Right cardiac atrium (tissue), 5 donors: ENCODE measurements around the gene NFE2L2. TPM values are rescaled to one million over a fixed set of nuclear protein-coding genes. Genes with fewer than 3 reads are reported as not detected.

Experiments
- ATAC-seq, 2 donors: fragments of 200-7000 bp; cut with Tn5 transposase; one replicate each; pipeline versions ENCODE4 v1.8.0 to v1.9.1; 2020; ENCODE audit warnings: moderate library complexity in 2 of 2, mild to moderate bottlenecking in 1 of 2
- DNase-seq, 3 donors: peaks; one replicate each; pipeline ENCODE4 v3.0.0-alpha.2; 2020
- H3K27ac ChIP-seq: one replicate; pipeline ENCODE4 v1.5.1; 2013; ENCODE audit warnings: mild to moderate bottlenecking, low read length, control low read depth, moderate library complexity
- H3K27me3 ChIP-seq: one replicate; pipeline ENCODE4 v1.6.1; 2013; ENCODE audit not compliant: control insufficient read depth, insufficient read depth
- H3K4me1 ChIP-seq: one replicate; pipeline ENCODE4 v1.6.1; 2013; ENCODE audit warnings: low read length; ENCODE audit not compliant: control insufficient read depth, insufficient read depth
- H3K4me3 ChIP-seq: one replicate; pipeline ENCODE4 v1.5.1; 2013; ENCODE audit warnings: low read length, control low read depth
- H3K9me3 ChIP-seq: one replicate; pipeline ENCODE4 v1.6.1; 2013; ENCODE audit warnings: low read length; ENCODE audit not compliant: control insufficient read depth
- WGBS: extraction: QIAGEN DNeasy Blood & Tissue Kit; methylation state at CpG from one replicate; pipeline ENCODE4 v1.1.7; 2013; 5-methylcytosine and 5-hydroxymethylcytosine counted together
- intact Hi-C, 4 donors: fragments of 100-400 bp; cut with DNase I; formaldehyde crosslinking; loops; one replicate each; pipeline versions ENCODE4 v1.11.0 to v1.14.0; 2022 to 2023
- polyA plus RNA-seq: library from polyadenylated mRNA; stranded (reverse); fragments of 200-250 nt; gene quantifications from one replicate; pipeline ENCODE4 v1.2.3, GENCODE V29; 2013
- total RNA-seq, 4 donors: library from RNA; stranded (reverse); fragmentation: NEBNext Ultra II Directional; extraction: Animal tissue kit (Norgen Biotek cat#: 25700); gene quantifications; one replicate each; pipeline ENCODE4 v1.2.1, GENCODE V29; 2021
- donor health status: healthy with polysubstance abuse.
- donor health status: DM: no; HTN: yes; CAD: no.
- donor health status: DM: no; HTN: no; CAD: no.
- donor health status: DM: no; HTN: yes; CAD: no; lungs with severe emphysema.
- donor health status: DM: yes; HTN: yes; CAD: no.

NFE2L2 gene
- total and polyA plus RNA-seq, 5 donors, result 55.8 to 95.7 (median 75.9) TPM

DNA sequence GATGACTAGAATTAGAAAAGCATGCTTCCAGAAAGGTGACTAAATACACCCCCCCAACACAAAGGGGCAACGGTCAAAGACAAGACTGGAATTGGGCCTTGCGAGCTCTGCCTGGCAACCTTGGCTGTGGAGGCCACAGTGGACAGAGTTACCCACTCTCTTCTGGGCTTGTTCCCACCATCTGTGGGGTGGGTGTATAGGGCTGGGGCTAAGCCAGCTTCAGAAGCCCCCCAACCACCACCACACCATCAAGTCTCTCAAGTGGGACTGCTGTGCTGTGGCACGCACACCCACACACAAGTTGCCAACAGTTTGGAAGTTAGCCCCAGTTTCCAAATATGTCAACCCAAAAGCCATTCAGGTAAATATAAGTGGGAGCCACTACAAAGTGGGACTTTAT lies 7.8 kb downstream of the NFE2L2 start:
- WGBS, result 33% methylated on average over 3 of the region's 3 CpGs
- Histone ChIP-seq H3K27ac (peak overlapping the region; percentile 12), H3K27me3 (no peaks in the 10 kb centered on the region), H3K4me3 (no peak overlapping the region), H3K4me1 (peaks cover 32% of the 10 kb centered on the region), H3K9me3 (no peaks in the 10 kb centered on the region)
- DNase-seq (peak in 1 of 3 donors; percentile 37), ATAC-seq (no peak)
- intact Hi-C loops, result loop anchor here in 1 of 4 donors (10.0 kb wide), 1 partner anchor 82 kb away; no protein-coding TSS in a partner anchor

DNA sequence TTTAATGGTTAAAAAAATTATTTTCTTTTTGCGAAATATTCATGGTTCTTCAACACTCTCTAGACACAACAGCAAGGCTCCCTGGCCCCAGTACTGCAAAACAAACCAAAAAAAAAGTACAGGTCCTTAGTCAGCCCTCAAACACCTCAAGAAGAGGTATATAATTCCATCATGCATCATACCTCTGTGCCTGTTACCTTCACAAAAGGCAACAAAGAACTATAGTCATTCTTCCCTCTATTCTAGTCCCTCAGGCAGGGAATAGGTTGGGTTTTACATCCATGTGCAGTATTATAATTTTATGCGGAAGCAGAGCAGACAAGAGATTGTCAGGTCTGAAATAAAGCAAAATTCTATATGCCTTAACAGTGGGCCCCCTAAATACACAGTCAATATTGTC lies 8.5 kb downstream of the NFE2L2 start:
- H3K4me3 ChIP-seq, result no peak overlapping the region
- DNase-seq (no peak), ATAC-seq (no peak)
- 72% methylated on average over 2 of the region's 2 CpGs for WGBS
- no peaks in the 10 kb centered on the region for H3K9me3 ChIP-seq
- no peaks in the 10 kb centered on the region for H3K27me3 ChIP-seq
- H3K27ac ChIP-seq, result no peak overlapping the region
- peaks cover 35% of the 10 kb centered on the region for H3K4me1 ChIP-seq
- intact Hi-C loops, result loop anchor here in 1 of 4 donors (10.0 kb wide), 1 partner anchor 81 kb away; no protein-coding TSS in a partner anchor

DNA sequence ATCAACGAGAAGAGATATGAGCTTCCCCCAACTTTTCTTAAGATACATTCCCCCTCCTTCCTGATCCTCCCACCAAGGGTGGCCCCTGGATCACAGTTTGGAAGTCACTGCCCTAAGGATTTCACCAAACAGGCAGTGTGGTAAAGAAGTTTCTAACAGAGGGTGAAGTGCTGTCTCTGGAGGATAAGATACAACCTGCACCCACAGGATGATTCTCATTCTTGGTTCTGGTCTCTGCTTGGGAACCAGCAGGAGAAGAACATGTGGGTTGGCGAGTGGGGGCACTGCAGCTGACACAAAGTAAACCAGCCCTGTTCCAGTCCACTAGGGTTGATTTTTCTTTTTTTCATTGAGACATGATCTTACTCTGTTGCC lies 9.3 kb downstream of the NFE2L2 start:
- WGBS, result 50% methylated on average over 2 of the region's 2 CpGs
- Histone ChIP-seq H3K9me3 (no peaks in the 10 kb centered on the region), H3K27ac (no peak overlapping the region), H3K4me1 (peaks cover 37% of the 10 kb centered on the region), H3K4me3 (no peak overlapping the region), H3K27me3 (no peaks in the 10 kb centered on the region)
- intact Hi-C loops, result loop anchor here in 1 of 4 donors (10.0 kb wide), 1 partner anchor 80 kb away; no protein-coding TSS in a partner anchor
- ATAC-seq, result no peak
- no peak for DNase-seq

DNA sequence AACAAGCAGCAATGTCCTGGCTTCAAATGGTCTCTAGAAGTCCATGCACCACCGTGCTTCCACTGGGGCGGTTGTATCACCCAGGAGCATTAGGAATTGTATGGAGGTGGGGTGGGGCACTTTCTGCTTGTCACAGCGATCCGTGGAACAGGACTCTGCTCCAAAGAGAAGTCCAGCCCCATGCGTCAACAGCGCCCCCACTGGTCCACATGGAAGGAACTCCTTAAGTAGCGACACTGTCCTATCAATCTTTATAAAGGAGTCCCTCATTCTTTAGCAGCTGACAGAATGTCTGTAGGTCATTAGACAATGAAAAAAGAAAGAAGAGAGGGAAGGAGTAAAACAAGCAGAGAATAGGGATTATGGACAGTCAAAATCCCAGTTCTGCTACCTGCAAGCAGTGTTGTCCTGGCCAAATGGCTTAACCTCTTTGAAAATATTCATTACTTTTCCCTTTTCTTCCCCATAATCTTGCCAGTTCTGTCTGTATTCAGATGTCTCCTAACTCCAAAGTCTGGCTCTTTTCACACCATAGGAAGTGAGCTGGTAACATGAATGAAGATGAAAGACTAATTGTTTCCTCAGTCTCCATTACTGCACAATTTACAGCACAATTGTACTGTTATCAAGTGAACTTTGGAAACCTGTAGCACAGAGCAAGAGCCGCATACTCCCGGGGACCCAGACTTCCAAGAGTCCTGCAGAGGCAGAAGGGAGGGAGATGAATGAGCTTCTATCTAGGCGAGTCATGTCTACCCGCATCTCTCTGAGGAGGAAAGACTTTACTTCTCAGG lies 9.9 kb downstream of the NFE2L2 start:
- Histone ChIP-seq H3K4me3 (no peak overlapping the region), H3K27ac (peak overlapping the region; percentile 32), H3K4me1 (peaks cover 37% of the 10 kb centered on the region), H3K27me3 (no peaks in the 10 kb centered on the region), H3K9me3 (no peaks in the 10 kb centered on the region)
- peak in 2 of 3 donors; percentile 53 to 62 for DNase-seq
- intact Hi-C loops, result loop anchor here in 2 of 4 donors (5.0 to 10.0 kb wide), 2 partner anchors 37 to 80 kb away; no protein-coding TSS in a partner anchor
- 51% methylated on average over 11 of the region's 11 CpGs for WGBS
- peak; percentile 23 to 38 for ATAC-seq

GRCh38 chr2:177253704-177254103 lies 10.8 kb downstream of the NFE2L2 start:
- intact Hi-C loops, result loop anchor here in 2 of 4 donors (5.0 to 10.0 kb wide), 2 partner anchors 36 to 79 kb away; no protein-coding TSS in a partner anchor
- Histone ChIP-seq H3K4me3 (no peak overlapping the region), H3K9me3 (no peaks in the 10 kb centered on the region), H3K4me1 (peaks cover 40% of the 10 kb centered on the region), H3K27me3 (no peaks in the 10 kb centered on the region), H3K27ac (no peak overlapping the region)
- WGBS, result 73% methylated on average over 3 of the region's 3 CpGs
- DNase-seq (no peak), ATAC-seq (no peak)

DNA sequence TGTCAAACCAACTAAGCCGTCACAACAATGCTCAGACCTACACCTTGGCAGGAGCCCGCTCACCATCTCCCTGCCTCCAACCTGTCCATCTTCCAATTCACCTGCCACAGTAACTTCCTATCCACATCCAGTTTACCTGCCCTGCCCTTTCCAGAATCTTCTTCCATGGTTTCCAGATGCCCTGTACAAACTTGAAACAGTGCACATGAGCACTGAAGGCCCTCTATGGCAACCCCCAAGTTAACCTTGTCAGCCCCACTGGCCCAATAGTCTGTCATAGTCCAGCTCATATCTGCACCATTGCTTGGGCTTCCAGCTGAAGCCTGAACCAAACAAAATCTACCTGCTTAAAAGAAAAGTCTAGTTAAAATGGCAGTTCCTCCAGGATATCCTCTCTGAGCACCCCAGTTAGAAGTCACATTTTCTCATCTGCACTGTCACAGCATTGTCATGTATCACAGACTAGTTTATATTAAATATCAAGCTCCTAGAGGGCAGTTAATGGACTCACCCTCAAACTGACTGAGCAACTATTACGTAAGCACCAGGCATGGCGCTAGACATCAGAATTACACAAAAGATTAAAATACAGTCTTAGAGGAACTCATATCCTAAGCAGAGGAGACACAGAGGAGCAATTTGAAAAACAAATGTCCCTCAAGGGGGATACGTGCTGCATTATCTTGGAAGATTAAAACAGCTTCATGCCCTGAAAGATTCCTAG lies 11.6 kb downstream of the NFE2L2 start:
- peaks cover 41% of the 10 kb centered on the region for H3K4me1 ChIP-seq
- peak overlapping the region; percentile 75 for H3K27ac ChIP-seq
- intact Hi-C loops, result loop anchor here in 2 of 4 donors (5.0 to 10.0 kb wide), 2 partner anchors 36 to 78 kb away; no protein-coding TSS in a partner anchor
- no peak overlapping the region for H3K4me3 ChIP-seq
- DNase-seq (no peak), ATAC-seq (no peak)
- 69% methylated on average over 5 of the region's 5 CpGs for WGBS
- no peaks in the 10 kb centered on the region for H3K27me3 ChIP-seq
- no peaks in the 10 kb centered on the region for H3K9me3 ChIP-seq

- ATAC-seq, result no peak
- H3K4me3 ChIP-seq, result no peak overlapping the region
- no peaks in the 10 kb centered on the region for H3K27me3 ChIP-seq
- WGBS, result 83% methylated on average over 3 of the region's 3 CpGs
- H3K4me1 ChIP-seq, result peaks cover 37% of the 10 kb centered on the region
- no peaks in the 10 kb centered on the region for H3K9me3 ChIP-seq
- DNase-seq, result no peak
- H3K27ac ChIP-seq, result peak overlapping the region; percentile 57
- intact Hi-C loops, result loop anchor here in 2 of 4 donors (5.0 to 10.0 kb wide), 2 partner anchors 34 to 76 kb away; no protein-coding TSS in a partner anchor
Measured at GRCh38 chr2:177251165-177251542, 13.4 kb downstream of the NFE2L2 start.

- Histone ChIP-seq H3K9me3 (no peaks in the 10 kb centered on the region), H3K4me1 (peaks cover 39% of the 10 kb centered on the region), H3K27ac (peak overlapping the region; percentile 55), H3K4me3 (no peak overlapping the region), H3K27me3 (no peaks in the 10 kb centered on the region)
- WGBS, result 77% methylated on average over 5 of the region's 5 CpGs
- intact Hi-C loops, result loop anchor here in 2 of 4 donors (5.0 to 10.0 kb wide), 2 partner anchors 33 to 76 kb away; no protein-coding TSS in a partner anchor
- ATAC-seq (no peak), DNase-seq (no peak)
Measured at GRCh38 chr2:177250461-177250860, 14.1 kb downstream of the NFE2L2 start.

DNA sequence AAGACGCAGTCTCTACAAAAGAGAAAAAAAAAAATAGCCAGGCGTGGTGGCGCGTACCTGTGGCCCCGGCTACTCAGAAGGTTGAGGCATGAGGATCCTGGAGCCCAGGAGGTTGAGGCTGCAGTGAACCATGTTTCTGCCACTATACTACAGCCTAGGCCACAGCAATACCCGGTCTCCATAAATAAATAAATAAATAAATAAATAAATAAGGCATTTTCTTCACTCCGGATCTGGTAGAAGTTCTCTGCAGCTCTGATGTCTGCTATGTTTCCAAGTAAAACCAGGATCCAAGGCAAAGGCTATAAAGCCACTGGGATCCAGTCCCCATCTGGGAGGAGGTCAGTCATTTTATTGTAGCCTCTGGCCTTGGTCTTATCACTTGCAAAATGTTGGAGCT lies 15.5 kb downstream of the NFE2L2 start:
- Histone ChIP-seq H3K27ac (no peak overlapping the region), H3K4me3 (no peak overlapping the region), H3K4me1 (peaks cover 28% of the 10 kb centered on the region), H3K9me3 (no peaks in the 10 kb centered on the region), H3K27me3 (no peaks in the 10 kb centered on the region)
- intact Hi-C loops, result no loop called here
- DNase-seq, result peak in 1 of 3 donors; percentile 24
- ATAC-seq, result no peak
- WGBS, result 92% methylated on average over 7 of the region's 7 CpGs

- DNase-seq (no peak), ATAC-seq (no peak)
- peaks cover 31% of the 10 kb centered on the region for H3K4me1 ChIP-seq
- intact Hi-C loops, result no loop called here
- no peaks in the 10 kb centered on the region for H3K27me3 ChIP-seq
- 72% methylated on average over 6 of the region's 6 CpGs for WGBS
- H3K9me3 ChIP-seq, result no peaks in the 10 kb centered on the region
- H3K27ac ChIP-seq, result peak overlapping the region; percentile 25
- no peak overlapping the region for H3K4me3 ChIP-seq
Measured at GRCh38 chr2:177247693-177248262, 16.7 kb downstream of the NFE2L2 start.
